Natural killer cell (primary cell): Measurements from ENCODE around the gene MRFAP1. TPM values are rescaled to one million over a fixed set of nuclear protein-coding genes. Genes with fewer than 3 reads are reported as not detected.

Experiments
- ATAC-seq, 3 donors: fragments of 150-1000 bp in 2 of 3; fragments of 200-7000 bp in 1 of 3; cut with Tn5 transposase; 1 replicate in 1 of 3; 2 replicates in 2 of 3; pipeline ENCODE4 v1.10.0; 2021; ENCODE audit warnings: mild to moderate bottlenecking in 2 of 3, moderate library complexity in 2 of 3
- DNase-seq, 2 donors: peaks; one replicate each; pipeline versions ENCODE4 v3.0.0 to v3.0.0-alpha.2; 2013 to 2021; ENCODE audit warnings: mixed read lengths in 1 of 2
- H3K27ac ChIP-seq: one replicate; pipeline ENCODE4 v1.5.1; 2013; ENCODE audit warnings: mild to moderate bottlenecking, low read length
- H3K27me3 ChIP-seq: one replicate; pipeline ENCODE4 v1.6.1; 2013; ENCODE audit warnings: low read length; ENCODE audit not compliant: control insufficient read depth, insufficient read depth
- H3K36me3 ChIP-seq: one replicate; pipeline ENCODE4 v1.6.1; 2013; ENCODE audit warnings: low read length; ENCODE audit not compliant: control insufficient read depth, insufficient read depth
- H3K4me1 ChIP-seq: one replicate; pipeline ENCODE4 v1.6.1; 2013; ENCODE audit warnings: low read length; ENCODE audit not compliant: control insufficient read depth, insufficient read depth
- H3K4me3 ChIP-seq: one replicate; pipeline ENCODE4 v1.5.1; 2013; ENCODE audit warnings: low read length
- H3K9me3 ChIP-seq: one replicate; pipeline ENCODE4 v1.6.1; 2013; ENCODE audit warnings: low read length; ENCODE audit not compliant: control insufficient read depth, insufficient read depth
- H3K27ac Mint-ChIP-seq, 2 donors: one replicate each; pipeline ENCODE4 v1.8.0; 2022; ENCODE audit warnings: mild to moderate bottlenecking in 2 of 2, mixed read lengths in 2 of 2, moderate library complexity in 1 of 2
- H3K27me3 Mint-ChIP-seq, 2 donors: one replicate each; pipeline ENCODE4 v1.8.0; 2022; ENCODE audit warnings: low read depth in 2 of 2, mixed read lengths in 2 of 2
- H3K36me3 Mint-ChIP-seq: one replicate; pipeline ENCODE4 v1.8.0; 2022; ENCODE audit warnings: mixed read lengths
- H3K4me1 Mint-ChIP-seq, 2 donors: one replicate each; pipeline ENCODE4 v1.8.0; 2022; ENCODE audit warnings: mixed read lengths in 2 of 2
- H3K4me3 Mint-ChIP-seq: one replicate; pipeline ENCODE4 v1.8.0; 2022; ENCODE audit warnings: mild to moderate bottlenecking, moderate library complexity, mixed read lengths
- H3K9me3 Mint-ChIP-seq, 2 donors: one replicate each; pipeline ENCODE4 v1.8.0; 2022; ENCODE audit warnings: mixed read lengths in 2 of 2
- CTCF ChIP-seq: fragments of 200-600 bp; IDR thresholded peaks from one replicate; pipeline ENCODE4 v1.8.0; 2022; ENCODE audit warnings: antibody characterized with exemption
- WGBS: methylation state at CpG from one replicate; pipeline ENCODE4 v1.1.7; 2013; ENCODE audit warnings: missing lambda C conversion rate; ENCODE audit not compliant: insufficient coverage; 5-methylcytosine and 5-hydroxymethylcytosine counted together
- intact Hi-C: fragments of 100-400 bp; cut with micrococcal nuclease; formaldehyde crosslinking; loops from one replicate; pipeline ENCODE4 v1.14.2; 2022
- total RNA-seq, 4 donors: library from RNA; stranded (reverse); fragments of 120-200 nt in 1 of 4; gene quantifications; one replicate each; pipeline versions ENCODE4 v1.2.3 to v1.2.4, GENCODE V29; 2013 to 2022

Gene MRFAP1
- total RNA-seq, 3 donors from 2014 or later (not counting 1 experiment from before 2014, with no cell fraction given): 105 to 146 (median 146) TPM

- H3K36me3 ChIP-seq: no peaks in the 10 kb centered on the region
- DNase-seq (no peak), ATAC-seq (no peak)
- no peak overlapping the region for H3K27ac Mint-ChIP-seq
- TF ChIP-seq CTCF: no peak
- no peaks in the 10 kb centered on the region for H3K9me3 Mint-ChIP-seq
- H3K36me3 Mint-ChIP-seq: no peaks in the 10 kb centered on the region
- peaks cover 22 to 25% of the 10 kb centered on the region in 2 donors for H3K27me3 Mint-ChIP-seq
- H3K9me3 ChIP-seq: no peaks in the 10 kb centered on the region
- no peak overlapping the region for H3K27ac ChIP-seq
- WGBS: 98% methylated on average over 2 of the region's 2 CpGs
- no peak overlapping the region for H3K4me3 ChIP-seq
- H3K4me3 Mint-ChIP-seq: no peak overlapping the region
- H3K27me3 ChIP-seq: peaks cover 15% of the 10 kb centered on the region
- H3K4me1 ChIP-seq: peaks cover 31% of the 10 kb centered on the region
- intact Hi-C loops: loop anchor here (2.0 kb wide), 1 partner anchor 13 kb away; no protein-coding TSS in a partner anchor
- H3K4me1 Mint-ChIP-seq: peaks cover 0 to 12% of the 10 kb centered on the region in 2 donors
Observed at GRCh38 chr4:6659897-6660296, 19.4 kb downstream of the MRFAP1 start.

GRCh38 chr4:6660430-6660829, 19.9 kb downstream of the MRFAP1 start:
- Mint-ChIP-seq H3K4me3 (no peak overlapping the region), H3K36me3 (no peaks in the 10 kb centered on the region), H3K4me1 (peaks cover 0 to 12% of the 10 kb centered on the region in 2 donors), H3K9me3 (no peaks in the 10 kb centered on the region), H3K27ac (no peak overlapping the region), H3K27me3 (peaks cover 22 to 25% of the 10 kb centered on the region in 2 donors)
- no peak for TF ChIP-seq CTCF
- DNase-seq (no peak), ATAC-seq (no peak)
- H3K27me3 ChIP-seq: peaks cover 18% of the 10 kb centered on the region
- no peak overlapping the region for H3K4me3 ChIP-seq
- no peak overlapping the region for H3K27ac ChIP-seq
- H3K4me1 ChIP-seq: peaks cover 31% of the 10 kb centered on the region
- WGBS: 93% methylated on average over 3 of the region's 3 CpGs
- no peaks in the 10 kb centered on the region for H3K9me3 ChIP-seq
- intact Hi-C loops: no loop called here
- no peaks in the 10 kb centered on the region for H3K36me3 ChIP-seq

- DNase-seq (no peak), ATAC-seq (no peak)
- H3K36me3 ChIP-seq: no peaks in the 10 kb centered on the region
- Mint-ChIP-seq H3K36me3 (no peaks in the 10 kb centered on the region), H3K27me3 (peaks cover 22 to 25% of the 10 kb centered on the region in 2 donors), H3K4me3 (no peak overlapping the region), H3K27ac (no peak overlapping the region), H3K9me3 (no peaks in the 10 kb centered on the region), H3K4me1 (peaks cover 0 to 12% of the 10 kb centered on the region in 2 donors)
- no CpG with 5 or more reads among the region's 3 CpGs for WGBS
- intact Hi-C loops: no loop called here
- H3K4me3 ChIP-seq: no peak overlapping the region
- no peak for TF ChIP-seq CTCF
- peaks cover 21% of the 10 kb centered on the region for H3K27me3 ChIP-seq
- no peaks in the 10 kb centered on the region for H3K9me3 ChIP-seq
- H3K4me1 ChIP-seq: peaks cover 28% of the 10 kb centered on the region
- H3K27ac ChIP-seq: no peak overlapping the region
Observed at GRCh38 chr4:6662591-6662990, 22.1 kb downstream of the MRFAP1 start.
